ENCODE data around the gene AMOTL2.

The AMOTL2 gene

GRCh38 chr3:134366221-134366927, 7.9 kb downstream of the AMOTL2 start:
- no peak for DNase-seq (ENCODE audit: low read depth, low spot score)

- no peak for DNase-seq (ENCODE audit: low read depth, low spot score)
Observed at GRCh38 chr3:134365766-134366065, 8.5 kb downstream of the AMOTL2 start.

- DNase-seq (ENCODE audit: low read depth, low spot score) = no peak
Observed at GRCh38 chr3:134364936-134365765, 9.1 kb downstream of the AMOTL2 start.

- DNase-seq (ENCODE audit: low read depth, low spot score) = no peak
Observed at GRCh38 chr3:134364061-134364935, 9.9 kb downstream of the AMOTL2 start.

- no peak for DNase-seq (ENCODE audit: low read depth, low spot score)
Observed at GRCh38 chr3:134363381-134363755, 10.9 kb downstream of the AMOTL2 start.

- DNase-seq (ENCODE audit: low read depth, low spot score) = no peak
Observed at GRCh38 chr3:134362670-134363380, 11.4 kb downstream of the AMOTL2 start.

- DNase-seq (ENCODE audit: low read depth, low spot score) = no peak
Observed at GRCh38 chr3:134362221-134362620, 12.0 kb downstream of the AMOTL2 start.

GRCh38 chr3:134361162-134361835, 12.9 kb downstream of the AMOTL2 start:
- no peak for DNase-seq (ENCODE audit: low read depth, low spot score)

- DNase-seq (ENCODE audit: low read depth, low spot score) = no peak
Observed at GRCh38 chr3:134360046-134360445, 14.2 kb downstream of the AMOTL2 start.

GRCh38 chr3:134359121-134360010, 14.9 kb downstream of the AMOTL2 start:
- no peak for DNase-seq (ENCODE audit: low read depth, low spot score)

GRCh38 chr3:134357914-134358811, 16.1 kb downstream of the AMOTL2 start:
- DNase-seq (ENCODE audit: low read depth, low spot score) = no peak

GRCh38 chr3:134357261-134357913, 16.9 kb downstream of the AMOTL2 start:
- no peak for DNase-seq (ENCODE audit: low read depth, low spot score)

- DNase-seq (ENCODE audit: low read depth, low spot score) = no peak
Observed at GRCh38 chr3:134356411-134357040, 17.7 kb downstream of the AMOTL2 start.

- DNase-seq (ENCODE audit: low read depth, low spot score) = no peak
Observed at GRCh38 chr3:134355416-134355815, 18.8 kb downstream of the AMOTL2 start.

GRCh38 chr3:134354612-134355251, 19.5 kb downstream of the AMOTL2 start:
- no peak for DNase-seq (ENCODE audit: low read depth, low spot score)

- DNase-seq (ENCODE audit: low read depth, low spot score) = no peak
Observed at GRCh38 chr3:134353831-134354611, 20.2 kb downstream of the AMOTL2 start.
